Measurements from ENCODE around the gene MRPL10.

Gene MRPL10

GRCh38 chr17:47839071-47839470 lies 7.7 kb upstream of the MRPL10 start:
- DNase-seq (ENCODE audit: low read depth), result no peak
- no peak overlapping the region for H3K4me3 ChIP-seq (ENCODE audit: low read length)
- TF ChIP-seq, protein P1, sequence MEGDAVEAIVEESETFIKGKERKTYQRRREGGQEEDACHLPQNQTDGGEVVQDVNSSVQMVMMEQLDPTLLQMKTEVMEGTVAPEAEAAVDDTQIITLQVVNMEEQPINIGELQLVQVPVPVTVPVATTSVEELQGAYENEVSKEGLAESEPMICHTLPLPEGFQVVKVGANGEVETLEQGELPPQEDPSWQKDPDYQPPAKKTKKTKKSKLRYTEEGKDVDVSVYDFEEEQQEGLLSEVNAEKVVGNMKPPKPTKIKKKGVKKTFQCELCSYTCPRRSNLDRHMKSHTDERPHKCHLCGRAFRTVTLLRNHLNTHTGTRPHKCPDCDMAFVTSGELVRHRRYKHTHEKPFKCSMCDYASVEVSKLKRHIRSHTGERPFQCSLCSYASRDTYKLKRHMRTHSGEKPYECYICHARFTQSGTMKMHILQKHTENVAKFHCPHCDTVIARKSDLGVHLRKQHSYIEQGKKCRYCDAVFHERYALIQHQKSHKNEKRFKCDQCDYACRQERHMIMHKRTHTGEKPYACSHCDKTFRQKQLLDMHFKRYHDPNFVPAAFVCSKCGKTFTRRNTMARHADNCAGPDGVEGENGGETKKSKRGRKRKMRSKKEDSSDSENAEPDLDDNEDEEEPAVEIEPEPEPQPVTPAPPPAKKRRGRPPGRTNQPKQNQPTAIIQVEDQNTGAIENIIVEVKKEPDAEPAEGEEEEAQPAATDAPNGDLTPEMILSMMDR (conservative IDR thresholded peaks at IDR 0.05; ENCODE audit: low read depth, low read length), result no peak

GRCh38 chr17:47838636-47839035 lies 7.3 kb upstream of the MRPL10 start:
- DNase-seq (ENCODE audit: low read depth), result no peak
- H3K4me3 ChIP-seq (ENCODE audit: low read length), result no peak overlapping the region
- TF ChIP-seq, protein P1 (conservative IDR thresholded peaks at IDR 0.05; ENCODE audit: low read depth, low read length), result no peak

DNA sequence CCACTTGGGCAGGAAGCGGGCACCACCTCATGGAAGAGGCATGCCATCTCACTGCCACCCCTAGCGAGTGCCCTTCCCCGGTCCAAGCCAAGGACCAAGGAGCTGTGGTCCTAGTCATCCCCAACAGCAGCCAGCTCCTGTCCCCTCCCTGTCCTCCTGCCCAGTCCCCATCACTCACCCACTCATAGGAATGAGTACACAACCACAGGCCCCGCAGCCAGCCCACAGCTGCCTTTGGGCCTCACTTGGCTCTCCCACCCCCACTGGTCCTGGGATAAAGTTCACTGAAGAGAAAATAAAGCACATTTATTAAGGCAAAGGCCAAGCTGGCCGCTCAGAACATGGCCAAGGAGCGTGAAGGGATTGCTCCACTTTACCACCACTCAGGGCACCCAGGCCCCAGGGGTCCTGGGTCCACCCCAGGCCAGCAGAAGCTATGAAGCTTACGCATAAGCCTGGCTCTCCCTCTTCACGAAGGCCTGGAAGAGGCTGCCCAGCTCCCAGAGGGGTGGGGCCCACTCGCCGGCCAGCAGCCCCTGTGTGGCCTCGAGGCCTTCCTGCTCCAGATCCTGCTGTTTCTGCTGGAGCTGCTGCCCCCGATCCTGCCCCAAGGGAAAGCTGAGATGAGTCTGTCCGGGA lies 6.2 kb upstream of the MRPL10 start:
- DNase-seq (ENCODE audit: low read depth), result no peak
- TF ChIP-seq, protein P1 (conservative IDR thresholded peaks at IDR 0.05; ENCODE audit: low read depth, low read length), result no peak
- no peak overlapping the region for H3K4me3 ChIP-seq (ENCODE audit: low read length)

- TF ChIP-seq, protein P1 (conservative IDR thresholded peaks at IDR 0.05; ENCODE audit: low read depth, low read length), result no peak
- no peak overlapping the region for H3K4me3 ChIP-seq (ENCODE audit: low read length)
- no peak for DNase-seq (ENCODE audit: low read depth)
These were observed 5.3 kb upstream of the MRPL10 start for GRCh38 chr17:47836601-47837000.

DNA sequence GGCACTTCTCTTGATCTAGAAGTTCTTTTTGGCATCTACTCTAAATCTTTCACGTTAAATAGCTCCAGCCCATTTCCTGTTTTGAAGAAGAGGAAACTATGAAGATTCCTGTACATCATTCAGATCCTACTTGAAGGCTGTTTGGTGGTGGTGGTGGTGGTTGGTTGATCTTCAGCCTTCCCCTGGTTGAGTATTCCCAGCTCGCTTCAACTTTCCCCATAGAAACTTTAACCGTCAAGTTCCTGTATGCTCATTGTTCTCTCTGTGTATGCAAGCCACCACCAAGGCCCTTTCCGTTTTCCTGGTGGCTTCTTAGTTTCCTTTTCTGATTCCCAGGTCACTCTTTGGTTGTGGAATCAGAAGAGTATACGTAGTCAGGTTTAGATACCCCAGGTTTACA lies 3.4 kb upstream of the MRPL10 start:
- TF ChIP-seq, protein P1 (conservative IDR thresholded peaks at IDR 0.05; ENCODE audit: low read depth, low read length), result no peak
- no peak overlapping the region for H3K4me3 ChIP-seq (ENCODE audit: low read length)
- DNase-seq (ENCODE audit: low read depth), result no peak

GRCh38 chr17:47831934-47832327 lies 590 bp upstream of the MRPL10 start:
- TF ChIP-seq, protein P1 (conservative IDR thresholded peaks at IDR 0.05; ENCODE audit: low read depth, low read length), result no peak
- DNase-seq (ENCODE audit: low read depth), result no peak
- peak overlapping the region; percentile 92 for H3K4me3 ChIP-seq (ENCODE audit: low read length)

DNA sequence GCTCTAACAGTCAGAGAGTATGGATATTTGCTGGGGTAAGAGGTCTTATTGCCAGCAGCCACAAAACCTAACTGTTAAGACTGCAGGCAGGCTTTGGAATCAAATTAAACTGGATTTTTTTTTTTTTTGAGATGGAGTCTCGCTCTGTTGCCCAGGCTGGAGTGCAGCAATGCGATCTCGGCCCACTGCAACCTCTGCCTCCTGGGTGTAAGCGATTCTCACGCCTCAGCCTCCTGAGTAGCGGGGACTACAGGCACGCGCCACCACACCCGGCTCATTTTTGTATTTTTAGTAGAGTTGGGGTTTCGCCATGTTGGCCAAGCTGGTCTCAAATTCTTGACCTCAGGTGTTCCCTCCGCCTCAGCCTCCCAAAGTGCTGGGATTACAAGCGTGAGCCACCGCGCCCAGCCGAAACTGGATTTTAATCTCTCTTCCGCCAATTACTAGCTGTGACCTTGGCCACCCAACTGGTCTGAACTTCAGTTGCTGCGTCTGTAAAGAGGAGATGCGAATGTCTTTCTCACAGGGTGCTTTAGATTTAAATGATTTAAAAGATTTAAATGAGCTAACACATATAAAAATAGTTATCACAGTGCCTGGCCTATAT lies 842 bp downstream of the MRPL10 start:
- H3K4me3 ChIP-seq (ENCODE audit: low read length), result peak overlapping the region; percentile 92
- no peak for DNase-seq (ENCODE audit: low read depth)

More for the DNA sequence above, 842 bp downstream of the MRPL10 start:
- TF ChIP-seq, protein P1 (conservative IDR thresholded peaks at IDR 0.05; ENCODE audit: low read depth, low read length), result no peak
